Ecto neural progenitor cell (in vitro differentiated cells): ENCODE measurements around the gene EBLN2.

ENCODE experiments used
- DNase-seq: peaks from one replicate; pipeline ENCODE4 v3.0.0-alpha.2; 2018; ENCODE audit warnings: low spot score

Gene EBLN2

GRCh38 chr3:73107215-73107614 lies 45.8 kb downstream of the EBLN2 start:
- no peak for DNase-seq

GRCh38 chr3:73107676-73108187 lies 46.3 kb downstream of the EBLN2 start:
- DNase-seq: no peak

- DNase-seq: no peak
Observed at GRCh38 chr3:73108750-73109149, 47.3 kb downstream of the EBLN2 start.

GRCh38 chr3:73110530-73110929 lies 49.1 kb downstream of the EBLN2 start:
- no peak for DNase-seq
